Measurements from ENCODE around the gene ACTBL2.
"Not testable (repeated sequence)": the region's sequence is repeated elsewhere in the genome, so short reads cannot be mapped to it uniquely, and the experiment has no call there.

ACTBL2 gene

GRCh38 chr5:57494104-57495098, 11.8 kb upstream of the ACTBL2 start:
- peak; percentile 28 to 30 for DNase-seq (ENCODE audit: low read depth in 2 of 2)

- no peak for DNase-seq (ENCODE audit: low read depth in 2 of 2)
Observed at GRCh38 chr5:57493034-57493433, 10.4 kb upstream of the ACTBL2 start.

GRCh38 chr5:57492632-57493031, 10.0 kb upstream of the ACTBL2 start:
- no peak for DNase-seq (ENCODE audit: low read depth in 2 of 2)

- no peak for DNase-seq (ENCODE audit: low read depth in 2 of 2)
Observed at GRCh38 chr5:57491369-57491965, 8.9 kb upstream of the ACTBL2 start.

- DNase-seq (ENCODE audit: low read depth in 2 of 2), result no peak
Observed at GRCh38 chr5:57488215-57488955, 5.8 kb upstream of the ACTBL2 start.

GRCh38 chr5:57486027-57486602, 3.5 kb upstream of the ACTBL2 start:
- no peak for DNase-seq (ENCODE audit: low read depth in 2 of 2)

- no peak for DNase-seq (ENCODE audit: low read depth in 2 of 2)
Observed at GRCh38 chr5:57478826-57479225, 3.8 kb downstream of the ACTBL2 start.

GRCh38 chr5:57476601-57477056, 6.0 kb downstream of the ACTBL2 start:
- no peak for DNase-seq (ENCODE audit: low read depth in 2 of 2)

- no peak for DNase-seq (ENCODE audit: low read depth in 2 of 2)
Observed at GRCh38 chr5:57470339-57470738, 12.3 kb downstream of the ACTBL2 start.

- DNase-seq (ENCODE audit: low read depth in 2 of 2), result no peak
Observed at GRCh38 chr5:57468481-57469163, 14.0 kb downstream of the ACTBL2 start.

GRCh38 chr5:57466544-57466943, 16.1 kb downstream of the ACTBL2 start:
- no peak for DNase-seq (ENCODE audit: low read depth in 2 of 2)

GRCh38 chr5:57460056-57460455, 22.6 kb downstream of the ACTBL2 start:
- not testable (repeated sequence) for DNase-seq (ENCODE audit: low read depth in 2 of 2)

GRCh38 chr5:57458443-57458842, 24.2 kb downstream of the ACTBL2 start:
- DNase-seq (ENCODE audit: low read depth in 2 of 2), result no peak

- DNase-seq (ENCODE audit: low read depth in 2 of 2), result no peak
Observed at GRCh38 chr5:57456531-57457135, 26.0 kb downstream of the ACTBL2 start.

GRCh38 chr5:57455511-57456455, 26.8 kb downstream of the ACTBL2 start:
- no peak for DNase-seq (ENCODE audit: low read depth in 2 of 2)

GRCh38 chr5:57454896-57455295, 27.7 kb downstream of the ACTBL2 start:
- no peak for DNase-seq (ENCODE audit: low read depth in 2 of 2)

GRCh38 chr5:57453728-57454127, 28.9 kb downstream of the ACTBL2 start:
- DNase-seq (ENCODE audit: low read depth in 2 of 2), result no peak

- no peak for DNase-seq (ENCODE audit: low read depth in 2 of 2)
Observed at GRCh38 chr5:57452885-57453284, 29.7 kb downstream of the ACTBL2 start.

GRCh38 chr5:57450991-57451876, 31.4 kb downstream of the ACTBL2 start:
- DNase-seq (ENCODE audit: low read depth in 2 of 2), result no peak
